Upper lobe of right lung (tissue), 1 donor: Measurements from ENCODE around the gene GEN1. TPM values are rescaled to one million over a fixed set of nuclear protein-coding genes. Genes with fewer than 3 reads are reported as not detected.

Experiments used
- ATAC-seq: fragments of 200-7000 bp; cut with Tn5 transposase; one replicate; pipeline ENCODE4 v1.9.1; 2020; ENCODE audit warnings: mild to moderate bottlenecking, moderate library complexity
- DNase-seq: peaks from one replicate; pipeline ENCODE4 v3.0.0-alpha.2; 2020
- H3K27ac ChIP-seq: fragments of 200-600 bp; one replicate; pipeline ENCODE4 v1.8.0; 2022
- H3K27me3 ChIP-seq: fragments of 200-600 bp; one replicate; pipeline ENCODE4 v1.8.0; 2022; ENCODE audit warnings: mild to moderate bottlenecking
- H3K36me3 ChIP-seq: fragments of 200-600 bp; one replicate; pipeline ENCODE4 v1.8.0; 2022
- H3K4me1 ChIP-seq: fragments of 200-600 bp; one replicate; pipeline ENCODE4 v1.8.0; 2022
- H3K4me3 ChIP-seq: fragments of 200-600 bp; one replicate; pipeline ENCODE4 v1.8.0; 2022; ENCODE audit warnings: mild to moderate bottlenecking
- H3K9me3 ChIP-seq: fragments of 200-600 bp; one replicate; pipeline ENCODE4 v1.8.0; 2022
- intact Hi-C: fragments of 100-400 bp; cut with DNase I; formaldehyde crosslinking; loops from one replicate; pipeline ENCODE4 v1.11.0; 2022
- total RNA-seq: library from RNA; stranded (reverse); fragmentation: NEBNext Ultra II Directional; extraction: Animal tissue kit (Norgen Biotek cat#: 25700); gene quantifications from one replicate; pipeline ENCODE4 v1.2.1, GENCODE V29; 2021
- TF ChIP-seq, protein P1 (sequence below): fragments of 200-600 bp; IDR thresholded peaks from one replicate; pipeline ENCODE4 v1.8.0; 2022; ENCODE audit warnings: antibody characterized with exemption
- donor health status: DM: no; HTN: yes; CAD: no; lungs with severe emphysema.

Gene GEN1
- total RNA-seq, 1 donor from 2014 or later, result 7.0 TPM

DNA sequence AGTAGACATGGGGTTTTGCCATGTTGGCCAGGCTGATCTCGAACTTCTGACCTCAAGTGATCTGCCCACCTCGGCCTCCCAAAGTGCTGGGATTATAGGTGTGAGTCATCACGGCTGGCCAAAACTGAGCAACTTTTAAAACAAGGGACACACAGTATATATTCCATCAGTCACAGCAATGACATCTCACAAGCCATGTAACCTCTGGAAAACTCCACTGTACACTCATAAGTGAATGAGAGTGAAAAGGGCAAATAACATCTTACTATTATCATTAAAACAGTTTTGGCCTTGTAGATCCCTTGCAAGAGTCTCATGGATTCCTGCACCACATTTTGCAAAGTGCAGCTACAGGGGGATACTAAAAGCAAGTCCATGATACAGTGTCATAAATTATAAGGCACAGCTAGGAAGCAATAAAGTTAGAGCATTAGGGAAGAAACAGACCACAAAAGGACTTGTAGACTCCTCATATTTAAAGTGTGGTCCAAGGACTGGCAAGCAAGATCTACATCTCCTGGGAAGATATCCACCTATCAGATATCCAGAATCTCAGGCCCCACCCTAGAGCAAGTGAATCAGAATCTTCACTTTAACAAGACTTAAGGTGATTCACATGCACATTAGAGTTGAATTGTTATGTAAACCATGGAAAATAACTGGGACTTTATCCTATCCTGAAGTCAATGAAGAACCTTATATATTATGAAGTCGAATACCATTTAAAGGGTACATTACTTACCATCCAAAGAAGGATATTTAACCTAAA lies 6.1 kb upstream of the GEN1 start:
- Histone ChIP-seq H3K9me3 (no peaks in the 10 kb centered on the region), H3K36me3 (peaks cover 15% of the 10 kb centered on the region), H3K27ac (no peak overlapping the region), H3K4me1 (peaks cover 14% of the 10 kb centered on the region), H3K4me3 (no peak overlapping the region), H3K27me3 (no peaks in the 10 kb centered on the region)
- intact Hi-C loops, result no loop called here
- TF ChIP-seq, protein P1, sequence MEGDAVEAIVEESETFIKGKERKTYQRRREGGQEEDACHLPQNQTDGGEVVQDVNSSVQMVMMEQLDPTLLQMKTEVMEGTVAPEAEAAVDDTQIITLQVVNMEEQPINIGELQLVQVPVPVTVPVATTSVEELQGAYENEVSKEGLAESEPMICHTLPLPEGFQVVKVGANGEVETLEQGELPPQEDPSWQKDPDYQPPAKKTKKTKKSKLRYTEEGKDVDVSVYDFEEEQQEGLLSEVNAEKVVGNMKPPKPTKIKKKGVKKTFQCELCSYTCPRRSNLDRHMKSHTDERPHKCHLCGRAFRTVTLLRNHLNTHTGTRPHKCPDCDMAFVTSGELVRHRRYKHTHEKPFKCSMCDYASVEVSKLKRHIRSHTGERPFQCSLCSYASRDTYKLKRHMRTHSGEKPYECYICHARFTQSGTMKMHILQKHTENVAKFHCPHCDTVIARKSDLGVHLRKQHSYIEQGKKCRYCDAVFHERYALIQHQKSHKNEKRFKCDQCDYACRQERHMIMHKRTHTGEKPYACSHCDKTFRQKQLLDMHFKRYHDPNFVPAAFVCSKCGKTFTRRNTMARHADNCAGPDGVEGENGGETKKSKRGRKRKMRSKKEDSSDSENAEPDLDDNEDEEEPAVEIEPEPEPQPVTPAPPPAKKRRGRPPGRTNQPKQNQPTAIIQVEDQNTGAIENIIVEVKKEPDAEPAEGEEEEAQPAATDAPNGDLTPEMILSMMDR, result no peak
- no peak for ATAC-seq
- no peak for DNase-seq

DNA sequence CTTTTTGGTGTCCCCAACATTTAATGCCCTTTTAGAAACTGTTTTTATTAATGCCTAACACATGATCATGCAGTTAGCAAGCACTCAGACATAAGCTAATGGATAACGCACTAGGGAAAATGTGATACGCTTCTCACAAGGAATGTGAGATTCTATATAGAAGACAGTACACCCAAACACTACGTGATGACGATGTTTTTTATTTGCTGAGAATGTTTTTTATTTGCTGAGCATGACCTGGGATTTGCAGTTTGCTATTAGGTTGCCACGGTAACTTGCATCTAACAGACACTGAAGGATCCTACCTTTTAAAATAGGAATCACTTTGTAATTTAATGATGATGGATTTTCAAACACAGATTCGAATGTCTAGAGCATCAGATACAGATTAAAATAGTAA lies 5.2 kb upstream of the GEN1 start:
- no peak overlapping the region for H3K4me3 ChIP-seq
- H3K27me3 ChIP-seq, result no peaks in the 10 kb centered on the region
- H3K9me3 ChIP-seq, result no peaks in the 10 kb centered on the region
- DNase-seq, result no peak
- intact Hi-C loops, result no loop called here
- peaks cover 15% of the 10 kb centered on the region for H3K4me1 ChIP-seq
- no peak overlapping the region for H3K27ac ChIP-seq
- no peak for ATAC-seq
- TF ChIP-seq, protein P1, result no peak
- peaks cover 12% of the 10 kb centered on the region for H3K36me3 ChIP-seq

DNA sequence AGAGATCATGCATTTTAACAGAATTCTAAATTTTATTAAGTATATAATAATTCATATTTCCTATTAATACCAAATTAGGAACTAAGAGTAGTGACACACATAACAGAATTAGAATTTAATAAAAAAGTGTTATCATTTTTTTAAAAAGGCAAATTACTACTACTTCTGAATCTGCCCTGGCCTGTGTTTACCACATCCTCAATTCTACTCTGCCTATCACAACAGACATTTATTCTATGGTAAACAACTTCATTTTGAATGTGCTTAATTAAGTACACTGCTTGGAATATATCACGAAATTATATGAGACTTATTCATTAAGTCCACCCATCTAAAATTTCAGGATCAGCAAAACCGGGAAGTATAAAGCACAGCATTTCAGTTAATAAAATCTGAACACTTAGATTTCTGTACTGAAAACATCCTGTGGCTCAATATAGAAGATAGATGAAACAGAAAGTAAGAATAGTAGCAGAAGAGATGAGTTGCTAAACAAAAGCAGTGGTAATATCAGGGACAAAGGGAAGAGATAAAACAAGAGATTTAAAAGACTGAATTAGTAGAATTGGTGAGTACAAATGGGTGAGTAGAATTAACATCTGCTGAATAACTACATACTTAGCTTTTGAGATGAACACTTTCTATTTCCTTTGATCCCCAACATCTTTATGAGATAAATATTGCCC lies 4.0 kb upstream of the GEN1 start:
- peaks cover under 1% of the 10 kb centered on the region for H3K36me3 ChIP-seq
- intact Hi-C loops, result no loop called here
- DNase-seq (no peak), ATAC-seq (no peak)
- H3K27me3 ChIP-seq, result no peaks in the 10 kb centered on the region
- H3K9me3 ChIP-seq, result no peaks in the 10 kb centered on the region
- H3K4me1 ChIP-seq, result peaks cover 19% of the 10 kb centered on the region
- no peak overlapping the region for H3K4me3 ChIP-seq
- H3K27ac ChIP-seq, result no peak overlapping the region
- TF ChIP-seq, protein P1, result no peak

DNA sequence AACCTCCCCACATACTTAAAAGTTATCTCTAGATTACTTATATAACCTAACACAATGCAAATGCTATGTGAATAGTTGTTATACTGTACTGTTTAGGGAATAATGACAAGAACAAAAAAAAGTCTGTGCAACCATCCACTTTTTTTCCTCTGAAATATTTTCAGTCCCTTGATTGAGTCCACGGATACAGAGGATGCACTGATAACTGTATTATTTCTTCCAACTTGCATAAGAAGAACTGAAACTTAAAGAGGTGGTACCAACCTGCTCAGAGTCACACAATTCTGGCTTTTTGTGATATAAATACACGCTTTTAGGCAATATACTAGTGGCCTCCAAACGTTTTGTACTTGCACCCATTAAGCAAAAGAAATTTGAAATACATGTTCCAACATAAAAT lies 1.7 kb upstream of the GEN1 start:
- Histone ChIP-seq H3K27me3 (no peaks in the 10 kb centered on the region), H3K4me3 (peak overlapping the region; percentile 68), H3K27ac (no peak overlapping the region), H3K4me1 (peaks cover 19% of the 10 kb centered on the region), H3K9me3 (no peaks in the 10 kb centered on the region), H3K36me3 (no peaks in the 10 kb centered on the region)
- intact Hi-C loops, result no loop called here
- no peak for DNase-seq
- no peak for ATAC-seq
- TF ChIP-seq, protein P1, result no peak

DNA sequence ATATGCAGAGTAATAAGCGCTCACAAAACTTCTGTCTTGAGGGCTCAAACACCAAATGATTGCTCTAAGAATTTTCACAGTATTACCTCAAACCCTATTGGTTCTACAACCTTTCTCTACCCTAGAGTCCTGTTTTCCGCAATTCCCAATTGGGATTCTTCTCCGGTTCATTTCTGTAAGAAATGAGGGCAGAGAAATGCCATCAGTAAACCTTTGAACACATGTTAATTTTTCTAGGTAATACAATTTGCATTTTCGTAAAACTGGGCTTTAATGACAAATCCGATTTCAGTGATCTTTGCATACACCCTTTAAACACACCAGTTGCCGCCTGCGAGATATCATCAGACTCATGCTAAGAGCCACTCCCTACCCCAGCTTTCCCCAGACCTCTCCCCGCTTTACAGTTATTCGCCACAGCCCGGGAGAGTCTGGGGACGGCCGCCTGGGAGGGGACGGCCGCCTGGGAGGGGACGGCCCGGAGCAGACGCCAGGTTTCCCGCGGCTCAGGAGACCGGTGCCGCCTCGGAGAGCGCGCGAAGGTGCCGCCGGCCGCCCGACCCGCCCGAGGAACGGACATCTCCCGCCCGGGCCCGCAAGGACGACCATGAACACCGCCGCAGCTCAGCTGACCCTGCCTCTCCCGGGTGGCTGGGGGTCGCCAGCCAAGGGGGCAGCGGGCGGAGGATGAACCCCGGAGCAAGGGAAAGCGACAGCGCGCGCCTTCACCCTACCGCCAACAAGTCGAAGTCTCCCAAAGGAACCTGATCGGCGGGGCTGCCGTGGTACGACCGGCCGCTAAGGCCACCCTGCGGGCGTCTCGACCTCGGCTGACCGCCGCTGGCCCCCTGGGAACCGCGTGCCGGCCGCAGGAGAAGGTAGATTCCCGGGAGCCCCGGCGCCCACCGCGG lies 791 bp upstream of the GEN1 start:
- Histone ChIP-seq H3K27me3 (no peaks in the 10 kb centered on the region), H3K36me3 (no peaks in the 10 kb centered on the region), H3K27ac (peak overlapping the region; percentile 96), H3K9me3 (no peaks in the 10 kb centered on the region), H3K4me1 (peaks cover 19% of the 10 kb centered on the region), H3K4me3 (peak overlapping the region; percentile 68)
- intact Hi-C loops, result no loop called here
- ATAC-seq (peak; percentile 88), DNase-seq (peak; percentile 82)
- TF ChIP-seq, protein P1, result no peak
